HG03432 (cell line): ENCODE data around the gene ZBTB12.
"Not testable (repeated sequence)": the region's sequence is repeated elsewhere in the genome, so short reads cannot be mapped to it uniquely, and the experiment has no call there.

Experiments used
- ATAC-seq: cut with Tn5 transposase; IDR thresholded peaks from one replicate; pipeline ENCODE4 v1.9.1; 2021; ENCODE audit warnings: mild to moderate bottlenecking, moderate library complexity; ENCODE audit not compliant: unreplicated experiment

The ZBTB12 gene

GRCh38 chr6:31901953-31902643, at the start of gene ZBTB12:
Gene ZBTB12, minus strand, starts transcription at chr6:31902086. Its CDS starts 781 bp downstream, at chr6:31901305.
- ATAC-seq: peak; percentile 56

GRCh38 chr6:31949926-31950548, 48.2 kb upstream of the ZBTB12 start:
- ATAC-seq: no peak

GRCh38 chr6:31948753-31949413, 47.0 kb upstream of the ZBTB12 start:
- no peak for ATAC-seq

GRCh38 chr6:31948306-31948705, 46.4 kb upstream of the ZBTB12 start:
- ATAC-seq: no peak

- no peak for ATAC-seq
Measured at GRCh38 chr6:31947864-31948263, 46.0 kb upstream of the ZBTB12 start.

- ATAC-seq: no peak
Measured at GRCh38 chr6:31947070-31947675, 45.3 kb upstream of the ZBTB12 start.

- no peak for ATAC-seq
Measured at GRCh38 chr6:31946370-31946885, 44.5 kb upstream of the ZBTB12 start.

GRCh38 chr6:31945507-31946369, 43.9 kb upstream of the ZBTB12 start, which contains the start of gene CFB:
Gene CFB, plus strand, starts transcription at chr6:31946095. Its CDS starts 127 bp downstream, at chr6:31946222.
- no peak for ATAC-seq

GRCh38 chr6:31945154-31945506, 43.2 kb upstream of the ZBTB12 start:
- no peak for ATAC-seq

- ATAC-seq: no peak
Measured at GRCh38 chr6:31943742-31944141, 41.9 kb upstream of the ZBTB12 start.

GRCh38 chr6:31940256-31940664, 38.4 kb upstream of the ZBTB12 start:
- no peak for ATAC-seq

GRCh38 chr6:31935823-31936222, 33.9 kb upstream of the ZBTB12 start:
- no peak for ATAC-seq

- no peak for ATAC-seq
Measured at GRCh38 chr6:31935021-31935420, 33.1 kb upstream of the ZBTB12 start.

GRCh38 chr6:31933537-31933936, 31.7 kb upstream of the ZBTB12 start:
- ATAC-seq: no peak

- not testable (repeated sequence) for ATAC-seq
Measured at GRCh38 chr6:31932137-31932536, 30.3 kb upstream of the ZBTB12 start.

- no peak for ATAC-seq
Measured at GRCh38 chr6:31930962-31931361, 29.1 kb upstream of the ZBTB12 start.

- no peak for ATAC-seq
Measured at GRCh38 chr6:31928672-31928939, 26.7 kb upstream of the ZBTB12 start.

GRCh38 chr6:31927863-31928671, 26.2 kb upstream of the ZBTB12 start:
- ATAC-seq: no peak

- ATAC-seq: no peak
Measured at GRCh38 chr6:31927242-31927862, 25.5 kb upstream of the ZBTB12 start, which contains the start of gene C2. Gene C2, plus strand, starts transcription at chr6:31927717. Its CDS starts 36 bp downstream, at chr6:31927753.
